ENCODE results near the gene DCLRE1B. TPM values are rescaled to one million over a fixed set of nuclear protein-coding genes. Genes with fewer than 3 reads are reported as not detected.

The DCLRE1B gene
- total and polyA plus RNA-seq, 9 of the 15 experiments (the other 6 are each of a cell fraction or from before 2014, with no cell fraction given) = 10.6 to 28.8 (median 17.2) TPM

DNA sequence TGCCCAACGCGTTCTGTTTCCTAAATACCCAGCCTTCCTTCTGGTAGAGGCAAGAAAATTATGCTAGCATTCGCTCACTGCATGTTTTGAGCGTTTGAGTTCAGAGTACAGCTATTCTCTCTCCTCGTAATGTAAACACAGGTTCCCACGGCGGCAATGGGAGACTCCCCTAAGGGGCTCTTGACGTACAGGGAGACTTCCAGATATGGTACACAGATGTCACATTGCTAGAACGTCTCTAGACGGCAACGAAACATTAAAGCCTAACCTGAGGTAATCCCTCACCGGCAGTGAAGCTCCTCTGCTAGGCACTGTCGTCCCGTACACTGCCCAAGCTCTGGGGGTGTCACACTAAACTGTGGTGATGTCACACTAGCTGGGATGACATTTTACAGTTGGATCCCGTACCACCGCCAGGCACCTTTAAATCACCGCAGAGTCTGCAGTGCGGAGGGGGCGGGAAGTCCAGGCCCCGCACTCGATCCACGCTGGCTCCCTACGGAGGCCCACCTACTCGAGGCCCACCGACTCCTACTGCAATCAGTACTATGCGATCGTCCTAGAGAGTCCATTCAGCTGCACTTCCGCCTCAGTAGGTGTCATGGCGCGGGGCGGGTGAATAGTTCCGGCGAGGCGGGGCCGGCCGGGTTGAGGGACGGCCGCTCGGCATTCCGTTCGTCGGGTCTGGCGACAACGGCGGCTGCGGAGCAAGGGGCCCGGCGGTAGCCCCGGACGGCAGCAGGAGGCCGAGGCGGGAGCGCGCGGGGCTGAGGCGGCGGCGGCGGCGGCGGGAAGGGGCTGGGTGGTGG is 24.0 kb downstream of the DCLRE1B start, which contains the start of gene HIPK1 (continued):
- TF ChIP-seq FOXM1 (IDR thresholded peaks at IDR 0.05; ENCODE audit: low read depth) = no peak
- no peak; the same call in none of the 2 replicates for TF ChIP-seq FOXM1 (CRISPR knock-in tag; IDR thresholded peaks at IDR 0.05; ENCODE audit: low read depth)
- peak; percentile 93 for TF ChIP-seq HCFC1 (IDR thresholded peaks at IDR 0.05; ENCODE audit: low read depth, low read length)
- TF ChIP-seq, protein P1, sequence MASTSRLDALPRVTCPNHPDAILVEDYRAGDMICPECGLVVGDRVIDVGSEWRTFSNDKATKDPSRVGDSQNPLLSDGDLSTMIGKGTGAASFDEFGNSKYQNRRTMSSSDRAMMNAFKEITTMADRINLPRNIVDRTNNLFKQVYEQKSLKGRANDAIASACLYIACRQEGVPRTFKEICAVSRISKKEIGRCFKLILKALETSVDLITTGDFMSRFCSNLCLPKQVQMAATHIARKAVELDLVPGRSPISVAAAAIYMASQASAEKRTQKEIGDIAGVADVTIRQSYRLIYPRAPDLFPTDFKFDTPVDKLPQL (IDR thresholded peaks at IDR 0.05; ENCODE audit: extremely low read depth, insufficient read length) = no peak
- TF ChIP-seq MED1 (CRISPR knock-in tag; IDR thresholded peaks at IDR 0.05; ENCODE audit: borderline replicate concordance) = no peak
- TF ChIP-seq ZNF354B (CRISPR knock-in tag; IDR thresholded peaks at IDR 0.05) = no peak
- TF ChIP-seq CBFB (CRISPR knock-in tag; IDR thresholded peaks at IDR 0.05) = peak; percentile 60; the same call in 1 of the 2 replicates
- TF ChIP-seq, protein P2, sequence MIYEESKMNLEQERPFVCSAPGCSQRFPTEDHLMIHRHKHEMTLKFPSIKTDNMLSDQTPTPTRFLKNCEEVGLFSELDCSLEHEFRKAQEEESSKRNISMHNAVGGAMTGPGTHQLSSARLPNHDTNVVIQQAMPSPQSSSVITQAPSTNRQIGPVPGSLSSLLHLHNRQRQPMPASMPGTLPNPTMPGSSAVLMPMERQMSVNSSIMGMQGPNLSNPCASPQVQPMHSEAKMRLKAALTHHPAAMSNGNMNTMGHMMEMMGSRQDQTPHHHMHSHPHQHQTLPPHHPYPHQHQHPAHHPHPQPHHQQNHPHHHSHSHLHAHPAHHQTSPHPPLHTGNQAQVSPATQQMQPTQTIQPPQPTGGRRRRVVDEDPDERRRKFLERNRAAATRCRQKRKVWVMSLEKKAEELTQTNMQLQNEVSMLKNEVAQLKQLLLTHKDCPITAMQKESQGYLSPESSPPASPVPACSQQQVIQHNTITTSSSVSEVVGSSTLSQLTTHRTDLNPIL (CRISPR knock-in tag; IDR thresholded peaks at IDR 0.05) = no peak
- peak; percentile 70; the same call in 1 of the 2 replicates for TF ChIP-seq ZBTB7A (IDR thresholded peaks at IDR 0.05; ENCODE audit: borderline replicate concordance, control insufficient read depth, low read depth, low read length)
- TF ChIP-seq DACH1 (IDR thresholded peaks at IDR 0.05; ENCODE audit: partially characterized antibody) = no peak
- TF ChIP-seq, protein P3, sequence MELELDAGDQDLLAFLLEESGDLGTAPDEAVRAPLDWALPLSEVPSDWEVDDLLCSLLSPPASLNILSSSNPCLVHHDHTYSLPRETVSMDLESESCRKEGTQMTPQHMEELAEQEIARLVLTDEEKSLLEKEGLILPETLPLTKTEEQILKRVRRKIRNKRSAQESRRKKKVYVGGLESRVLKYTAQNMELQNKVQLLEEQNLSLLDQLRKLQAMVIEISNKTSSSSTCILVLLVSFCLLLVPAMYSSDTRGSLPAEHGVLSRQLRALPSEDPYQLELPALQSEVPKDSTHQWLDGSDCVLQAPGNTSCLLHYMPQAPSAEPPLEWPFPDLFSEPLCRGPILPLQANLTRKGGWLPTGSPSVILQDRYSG (tag; conservative IDR thresholded peaks at IDR 0.05; ENCODE audit: low read depth) = no peak
- TF ChIP-seq SIN3B (IDR thresholded peaks at IDR 0.05; ENCODE audit: low read depth) = peak; percentile 82
- TF ChIP-seq NR4A1 (CRISPR knock-in tag; IDR thresholded peaks at IDR 0.05) = no peak; the same call in 1 of the 2 replicates
- peak; percentile 57; the same call in 1 of the 2 replicates for TF ChIP-seq NR4A1 (tag; IDR thresholded peaks at IDR 0.05)
- no peak for TF ChIP-seq CHD4 (IDR thresholded peaks at IDR 0.05; ENCODE audit: insufficient read depth, insufficient replicate concordance, low read depth, low read length, poor library complexity, severe bottlenecking)
- no peak for TF ChIP-seq SNRNP70 (optimal IDR thresholded peaks at IDR 0.05; ENCODE audit: low read depth, low read length)
- no peak for TF ChIP-seq ZNF12 (CRISPR knock-in tag; IDR thresholded peaks at IDR 0.05)
- TF ChIP-seq SNIP1 (IDR thresholded peaks at IDR 0.05; ENCODE audit: low read depth) = peak; percentile 64; the same call in 1 of the 2 replicates
- no peak; the same call in 1 of the 2 replicates for TF ChIP-seq ZKSCAN1 (IDR thresholded peaks at IDR 0.05; ENCODE audit: low read depth, low read length)
- TF ChIP-seq GATAD2B (IDR thresholded peaks at IDR 0.05; ENCODE audit: borderline replicate concordance) = peak; percentile 75
- no peak for TF ChIP-seq PTBP1 (IDR thresholded peaks at IDR 0.05; ENCODE audit: low read depth, low read length)
- peak; percentile 74; the same call in 1 of the 2 replicates for TF ChIP-seq HDGF (IDR thresholded peaks at IDR 0.05)
- TF ChIP-seq RBM22 (IDR thresholded peaks at IDR 0.05; ENCODE audit: low read depth, low read length, poor library complexity, severe bottlenecking) = peak; percentile 59
- TF ChIP-seq, protein P4, sequence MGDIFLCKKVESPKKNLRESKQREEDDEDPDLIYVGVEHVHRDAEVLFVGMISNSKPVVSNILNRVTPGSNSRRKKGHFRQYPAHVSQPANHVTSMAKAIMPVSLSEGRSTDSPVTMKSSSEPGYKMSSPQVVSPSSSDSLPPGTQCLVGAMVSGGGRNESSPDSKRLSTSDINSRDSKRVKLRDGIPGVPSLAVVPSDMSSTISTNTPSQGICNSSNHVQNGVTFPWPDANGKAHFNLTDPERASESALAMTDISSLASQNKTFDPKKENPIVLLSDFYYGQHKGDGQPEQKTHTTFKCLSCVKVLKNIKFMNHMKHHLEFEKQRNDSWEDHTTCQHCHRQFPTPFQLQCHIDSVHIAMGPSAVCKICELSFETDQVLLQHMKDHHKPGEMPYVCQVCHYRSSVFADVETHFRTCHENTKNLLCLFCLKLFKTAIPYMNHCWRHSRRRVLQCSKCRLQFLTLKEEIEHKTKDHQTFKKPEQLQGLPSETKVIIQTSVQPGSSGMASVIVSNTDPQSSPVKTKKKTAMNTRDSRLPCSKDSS (IDR thresholded peaks at IDR 0.05; ENCODE audit: low read depth, partially characterized antibody) = no peak
- TF ChIP-seq ZFPM2 (CRISPR knock-in tag; IDR thresholded peaks at IDR 0.05) = no peak

All from K562 (cell line).